Progenitor cell of endocrine pancreas (in vitro differentiated cells): ENCODE measurements around the gene PFKL. TPM values are rescaled to one million over a fixed set of nuclear protein-coding genes. Genes with fewer than 3 reads are reported as not detected.

Source experiments
- DNase-seq: peaks from one replicate; pipeline ENCODE4 v3.0.0; 2021; ENCODE audit warnings: low spot score; ENCODE audit not compliant: unreplicated experiment
- H3K27ac Mint-ChIP-seq: 2 replicates; pipeline ENCODE4 v1.8.0; 2021; ENCODE audit warnings: mild to moderate bottlenecking, moderate library complexity, mixed read lengths
- H3K27me3 Mint-ChIP-seq: 2 replicates; pipeline ENCODE4 v1.8.0; 2021; ENCODE audit warnings: mixed read lengths
- H3K36me3 Mint-ChIP-seq: 2 replicates; pipeline ENCODE4 v1.8.0; 2022; ENCODE audit warnings: mixed read lengths; ENCODE audit not compliant: insufficient read depth
- H3K4me1 Mint-ChIP-seq: 2 replicates; pipeline ENCODE4 v1.8.0; 2021; ENCODE audit warnings: low read depth, mixed read lengths
- H3K4me3 Mint-ChIP-seq: 2 replicates; pipeline ENCODE4 v1.8.0; 2021; ENCODE audit warnings: low read depth, mild to moderate bottlenecking, moderate library complexity, mixed read lengths
- H3K9me3 Mint-ChIP-seq: 2 replicates; pipeline ENCODE4 v1.8.0; 2021; ENCODE audit warnings: low read depth, mixed read lengths
- total RNA-seq: library from RNA; stranded (reverse); gene quantifications from 2 replicates; pipeline ENCODE4 v1.2.1, GENCODE V29; 2021
- TF ChIP-seq, protein P1 (sequence below): fragments of 200-600 bp; sonication (generic); IDR thresholded peaks from one replicate; pipeline ENCODE4 v1.5.0; 2021; ENCODE audit warnings: antibody characterized with exemption, mild to moderate bottlenecking; ENCODE audit not compliant: unreplicated experiment

Gene PFKL
- total RNA-seq, 1 donor from 2014 or later, result 132 TPM

GRCh38 chr21:44320847-44321246 is 21.0 kb downstream of the PFKL start:
- Mint-ChIP-seq H3K27ac (no peak overlapping the region), H3K4me3 (no peak overlapping the region), H3K4me1 (no peaks in the 10 kb centered on the region), H3K36me3 (peaks cover 1% of the 10 kb centered on the region), H3K27me3 (no peaks in the 10 kb centered on the region), H3K9me3 (no peaks in the 10 kb centered on the region)
- DNase-seq, result no peak
- TF ChIP-seq, protein P1, sequence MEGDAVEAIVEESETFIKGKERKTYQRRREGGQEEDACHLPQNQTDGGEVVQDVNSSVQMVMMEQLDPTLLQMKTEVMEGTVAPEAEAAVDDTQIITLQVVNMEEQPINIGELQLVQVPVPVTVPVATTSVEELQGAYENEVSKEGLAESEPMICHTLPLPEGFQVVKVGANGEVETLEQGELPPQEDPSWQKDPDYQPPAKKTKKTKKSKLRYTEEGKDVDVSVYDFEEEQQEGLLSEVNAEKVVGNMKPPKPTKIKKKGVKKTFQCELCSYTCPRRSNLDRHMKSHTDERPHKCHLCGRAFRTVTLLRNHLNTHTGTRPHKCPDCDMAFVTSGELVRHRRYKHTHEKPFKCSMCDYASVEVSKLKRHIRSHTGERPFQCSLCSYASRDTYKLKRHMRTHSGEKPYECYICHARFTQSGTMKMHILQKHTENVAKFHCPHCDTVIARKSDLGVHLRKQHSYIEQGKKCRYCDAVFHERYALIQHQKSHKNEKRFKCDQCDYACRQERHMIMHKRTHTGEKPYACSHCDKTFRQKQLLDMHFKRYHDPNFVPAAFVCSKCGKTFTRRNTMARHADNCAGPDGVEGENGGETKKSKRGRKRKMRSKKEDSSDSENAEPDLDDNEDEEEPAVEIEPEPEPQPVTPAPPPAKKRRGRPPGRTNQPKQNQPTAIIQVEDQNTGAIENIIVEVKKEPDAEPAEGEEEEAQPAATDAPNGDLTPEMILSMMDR, result no peak

DNA sequence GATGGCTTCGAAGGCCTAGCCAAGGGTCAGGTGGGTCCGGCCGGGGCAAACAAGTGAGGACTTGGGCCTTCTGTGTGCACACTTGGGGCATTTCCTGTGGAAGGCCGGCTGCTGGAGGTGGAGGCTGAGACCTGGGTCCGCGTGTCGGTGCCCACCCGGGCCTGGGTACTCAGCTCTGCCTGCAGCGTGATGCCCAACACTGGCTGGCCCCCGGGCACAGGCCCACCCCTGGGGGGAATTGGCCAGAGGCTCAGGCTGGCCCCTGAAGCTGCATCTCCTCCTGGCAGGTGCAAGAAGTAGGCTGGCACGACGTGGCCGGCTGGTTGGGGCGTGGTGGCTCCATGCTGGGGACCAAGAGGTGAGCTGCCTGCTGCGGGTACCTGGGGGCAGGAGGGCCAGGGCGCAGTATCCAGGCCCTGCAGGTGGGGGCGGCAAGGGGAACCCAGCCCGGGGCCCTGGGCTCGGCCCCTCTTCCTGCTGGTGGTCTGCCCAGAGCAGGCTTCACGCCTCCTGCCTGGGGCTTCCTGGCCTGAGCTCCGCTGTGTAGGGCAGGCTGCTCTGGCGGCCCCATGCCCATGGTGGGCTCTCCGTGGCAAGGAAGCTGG is 22.1 kb downstream of the PFKL start:
- TF ChIP-seq, protein P1, result no peak
- Mint-ChIP-seq H3K4me3 (no peak overlapping the region), H3K27me3 (no peaks in the 10 kb centered on the region), H3K4me1 (no peaks in the 10 kb centered on the region), H3K27ac (no peak overlapping the region), H3K9me3 (no peaks in the 10 kb centered on the region), H3K36me3 (peaks cover 1% of the 10 kb centered on the region)
- no peak for DNase-seq

GRCh38 chr21:44322621-44323325 is 22.9 kb downstream of the PFKL start:
- Mint-ChIP-seq H3K36me3 (peaks cover 1% of the 10 kb centered on the region), H3K4me3 (no peak overlapping the region), H3K27ac (no peak overlapping the region), H3K27me3 (no peaks in the 10 kb centered on the region), H3K9me3 (no peaks in the 10 kb centered on the region), H3K4me1 (no peaks in the 10 kb centered on the region)
- DNase-seq, result no peak
- TF ChIP-seq, protein P1, result no peak

GRCh38 chr21:44323591-44323990 is 23.7 kb downstream of the PFKL start:
- H3K4me3 Mint-ChIP-seq, result no peak overlapping the region
- H3K9me3 Mint-ChIP-seq, result no peaks in the 10 kb centered on the region
- no peaks in the 10 kb centered on the region for H3K4me1 Mint-ChIP-seq
- no peak for DNase-seq
- TF ChIP-seq, protein P1, result no peak
- H3K27me3 Mint-ChIP-seq, result no peaks in the 10 kb centered on the region
- H3K36me3 Mint-ChIP-seq, result peaks cover 1% of the 10 kb centered on the region
- H3K27ac Mint-ChIP-seq, result no peak overlapping the region

- Mint-ChIP-seq H3K9me3 (no peaks in the 10 kb centered on the region), H3K27ac (no peak overlapping the region), H3K36me3 (peaks cover 1% of the 10 kb centered on the region), H3K4me3 (no peak overlapping the region), H3K4me1 (no peaks in the 10 kb centered on the region), H3K27me3 (no peaks in the 10 kb centered on the region)
- TF ChIP-seq, protein P1, result no peak
- DNase-seq, result no peak
Measured at GRCh38 chr21:44324106-44324853, 24.4 kb downstream of the PFKL start.
